GM08714 (cell line): ENCODE measurements around the gene TCOF1.
"Not testable (repeated sequence)": the region's sequence is repeated elsewhere in the genome, so short reads cannot be mapped to it uniquely, and the experiment has no call there.

ENCODE experiments used
- H3K4me3 ChIP-seq: fragments of 200-500 bp; sonication (Bioruptor generic); 2 replicates; pipeline ENCODE4 v1.5.1; 2014; ENCODE audit warnings: mild to moderate bottlenecking, low read length, inconsistent platforms
- ZNF274 ChIP-seq: IDR thresholded peaks from 2 replicates; pipeline ENCODE4 v1.6.1; 2012; ENCODE audit warnings: mild to moderate bottlenecking, low read depth, low read length

TCOF1 gene

GRCh38 chr5:150422075-150422474 is 64.6 kb downstream of the TCOF1 start:
- no peak overlapping the region for H3K4me3 ChIP-seq
- no peak for TF ChIP-seq ZNF274

GRCh38 chr5:150422758-150423157 is 65.3 kb downstream of the TCOF1 start:
- TF ChIP-seq ZNF274: no peak
- H3K4me3 ChIP-seq: no peak overlapping the region

GRCh38 chr5:150426165-150426564 is 68.7 kb downstream of the TCOF1 start:
- H3K4me3 ChIP-seq: not testable (repeated sequence)

- no peak for TF ChIP-seq ZNF274
- no peak overlapping the region for H3K4me3 ChIP-seq
Measured at GRCh38 chr5:150428106-150428876, 70.8 kb downstream of the TCOF1 start.

GRCh38 chr5:150428978-150429377 is 71.5 kb downstream of the TCOF1 start:
- no peak overlapping the region for H3K4me3 ChIP-seq
- no peak for TF ChIP-seq ZNF274

GRCh38 chr5:150429410-150429873 is 71.9 kb downstream of the TCOF1 start:
- TF ChIP-seq ZNF274: no peak
- no peak overlapping the region for H3K4me3 ChIP-seq

GRCh38 chr5:150431048-150431447 is 73.6 kb downstream of the TCOF1 start:
- H3K4me3 ChIP-seq: no peak overlapping the region
- no peak for TF ChIP-seq ZNF274

GRCh38 chr5:150431574-150431973 is 74.1 kb downstream of the TCOF1 start:
- H3K4me3 ChIP-seq: no peak overlapping the region
- TF ChIP-seq ZNF274: no peak

- no peak overlapping the region for H3K4me3 ChIP-seq
- TF ChIP-seq ZNF274: no peak
Measured at GRCh38 chr5:150434464-150434863, 77.0 kb downstream of the TCOF1 start.

- H3K4me3 ChIP-seq: no peak overlapping the region
- no peak for TF ChIP-seq ZNF274
Measured at GRCh38 chr5:150436141-150436680, 78.7 kb downstream of the TCOF1 start.

GRCh38 chr5:150438873-150439546 is 81.5 kb downstream of the TCOF1 start:
- no peak overlapping the region for H3K4me3 ChIP-seq
- no peak for TF ChIP-seq ZNF274

GRCh38 chr5:150440948-150441812 is 83.7 kb downstream of the TCOF1 start:
- no peak overlapping the region for H3K4me3 ChIP-seq
- no peak for TF ChIP-seq ZNF274

GRCh38 chr5:150441813-150442698 is 84.6 kb downstream of the TCOF1 start:
- no peak for TF ChIP-seq ZNF274
- no peak overlapping the region for H3K4me3 ChIP-seq
